Bronchial epithelial cell (primary cell): ENCODE results near the gene MPO. TPM values are rescaled to one million over a fixed set of nuclear protein-coding genes. Genes with fewer than 3 reads are reported as not detected.

ENCODE experiments used
- DNase-seq: peaks from one replicate; pipeline ENCODE4 v3.0.0-alpha.2; 2010; ENCODE audit warnings: low read depth
- FAIRE-seq: peaks from 2 replicates; lab custom pipeline; 2011; peaks lifted over from hg19 to GRCh38; lab: Jason Lieb, UNC
- H3K27me3 ChIP-seq: 2 replicates; pipeline ENCODE4 v1.5.1; 2011; ENCODE audit warnings: low read length; ENCODE audit not compliant: control insufficient read depth, insufficient read depth
- H3K36me3 ChIP-seq: 2 replicates; pipeline ENCODE4 v1.5.1; 2011; ENCODE audit warnings: low read length; ENCODE audit not compliant: control insufficient read depth, insufficient read depth
- H3K4me3 ChIP-seq: 2 replicates; pipeline ENCODE4 v1.5.1; 2011; ENCODE audit warnings: mild to moderate bottlenecking, low read depth, low read length, control low read depth
- CTCF ChIP-seq: IDR thresholded peaks from 2 replicates; pipeline ENCODE4 v1.5.1; 2011; ENCODE audit warnings: mild to moderate bottlenecking, moderate library complexity, low read length, control low read depth, inconsistent platforms; ENCODE audit not compliant: insufficient read depth, severe bottlenecking
- total RNA-seq: library from RNA; depleted of rRNA; stranded (reverse); fragments of >200 nt; gene quantifications from 2 replicates; pipeline ENCODE4 v1.2.1, GENCODE V29; 2014

Gene MPO
- total RNA-seq, 1 donor from 2014 or later: not detected

GRCh38 chr17:58300336-58300735 lies 19.6 kb upstream of the MPO start:
- DNase-seq: no peak
- H3K4me3 ChIP-seq: no peak overlapping the region
- TF ChIP-seq CTCF: no peak
- H3K36me3 ChIP-seq: no peaks in the 10 kb centered on the region
- FAIRE-seq: no peak
- no peaks in the 10 kb centered on the region for H3K27me3 ChIP-seq

GRCh38 chr17:58294034-58294433 lies 13.3 kb upstream of the MPO start:
- TF ChIP-seq CTCF: no peak
- Histone ChIP-seq H3K4me3 (no peak overlapping the region), H3K27me3 (no peaks in the 10 kb centered on the region), H3K36me3 (no peaks in the 10 kb centered on the region)
- FAIRE-seq (no peak), DNase-seq (no peak)

- Histone ChIP-seq H3K36me3 (no peaks in the 10 kb centered on the region), H3K27me3 (no peaks in the 10 kb centered on the region), H3K4me3 (no peak overlapping the region)
- no peak for DNase-seq
- no peak for FAIRE-seq
- TF ChIP-seq CTCF: no peak
These were observed 10.5 kb upstream of the MPO start for GRCh38 chr17:58291246-58291645.

GRCh38 chr17:58289869-58290268 lies 9.1 kb upstream of the MPO start:
- Histone ChIP-seq H3K4me3 (no peak overlapping the region), H3K36me3 (no peaks in the 10 kb centered on the region), H3K27me3 (no peaks in the 10 kb centered on the region)
- TF ChIP-seq CTCF: no peak
- DNase-seq (peak; percentile 26), FAIRE-seq (no peak)

GRCh38 chr17:58285422-58285810 lies 4.7 kb upstream of the MPO start:
- TF ChIP-seq CTCF: no peak
- Histone ChIP-seq H3K36me3 (no peaks in the 10 kb centered on the region), H3K4me3 (no peak overlapping the region), H3K27me3 (peaks cover 10% of the 10 kb centered on the region)
- DNase-seq: no peak
- FAIRE-seq: no peak
